ENCODE measurements around the gene NPPA. TPM values are rescaled to one million over a fixed set of nuclear protein-coding genes. Genes with fewer than 3 reads are reported as not detected.

The NPPA gene
- total RNA-seq, 1 experiment from 2014 or later, result not detected

- Histone ChIP-seq H3K27me3 (ENCODE audit: insufficient read depth, low read length) (no peaks in the 10 kb centered on the region), H2BK12ac (ENCODE audit: insufficient read length, low read depth, low read length) (no peak overlapping the region), H3K79me2 (ENCODE audit: insufficient read depth, low read length) (no peaks in the 10 kb centered on the region), H2BK20ac (ENCODE audit: low read depth, low read length, poor library complexity, severe bottlenecking) (no peak overlapping the region), H3K56ac (ENCODE audit: insufficient read length, low read depth, low read length) (no peak overlapping the region), H3K79me1 (ENCODE audit: insufficient read depth, low read depth, low read length, poor library complexity, severe bottlenecking) (no peaks in the 10 kb centered on the region), H2BK120ac (ENCODE audit: low read depth, low read length, poor library complexity, severe bottlenecking) (no peak overlapping the region), H4K8ac (replicated peaks; ENCODE audit: insufficient read length, low read depth, low read length) (no peak overlapping the region), H3K9ac (ENCODE audit: extremely low read depth, insufficient read length, low read length) (no peak overlapping the region), H3T11ph (ENCODE audit: low read length) (no peak overlapping the region), H2BK15ac (ENCODE audit: low read depth, low read length) (no peak overlapping the region), H3K4me2 (ENCODE audit: insufficient read depth, insufficient read length, low read length) (no peak overlapping the region), H3K4me1 (ENCODE audit: insufficient read depth, low read length) (no peaks in the 10 kb centered on the region), H4K91ac (ENCODE audit: insufficient read length, low read depth, low read length) (no peak overlapping the region), H2AFZ (ENCODE audit: low read length) (no peak overlapping the region), H2BK5ac (ENCODE audit: insufficient read length, low read length) (no peak overlapping the region), H2AK5ac (ENCODE audit: insufficient read length, low read length) (no peak overlapping the region), H3K18ac (ENCODE audit: insufficient read length, low read depth, low read length) (no peak overlapping the region), H4K20me1 (ENCODE audit: control insufficient read depth, insufficient read depth, insufficient read length) (no peaks in the 10 kb centered on the region), H3K27ac (ENCODE audit: insufficient read length, low read depth, low read length) (no peak overlapping the region), H3K23me2 (ENCODE audit: insufficient read length, low read depth, low read length, poor library complexity, severe bottlenecking) (no peaks in the 10 kb centered on the region), H4K5ac (ENCODE audit: insufficient read length, low read depth, low read length) (no peak overlapping the region), H3K4ac (ENCODE audit: low read depth, low read length) (no peak overlapping the region), H3K14ac (ENCODE audit: insufficient read depth, low read length) (no peak overlapping the region), H3K9me3 (ENCODE audit: control insufficient read depth, low read depth, low read length) (no peaks in the 10 kb centered on the region), H3K23ac (ENCODE audit: insufficient read length, low read depth, low read length) (no peak overlapping the region)
- DNase-seq, result no peak
- Mint-ChIP-seq H3K4me3 (no peak overlapping the region), H3K27ac (no peak overlapping the region), H3K9me3 (no peaks in the 10 kb centered on the region), H3K36me3 (ENCODE audit: insufficient read depth in 1 of 3, low read depth in 3 of 3) (peaks cover 40 to 89% (median 61%) of the 10 kb centered on the region in 3 experiments), H3K27me3 (ENCODE audit: low read depth) (no peaks in the 10 kb centered on the region), H3K4me1 (no peaks in the 10 kb centered on the region)
- WGBS (ENCODE audit: extremely low coverage, insufficient read length, low lambda C conversion rate), result no CpG with 5 or more reads among the region's 9 CpGs
- no peak for TF ChIP-seq CTCF (conservative IDR thresholded peaks at IDR 0.05)
Measured at GRCh38 chr1:11831945-11832725, 15.4 kb downstream of the NPPA start.

Measured in H9 (cell line).